Left lung (tissue), 10 donors: ENCODE data around the gene METTL9. TPM values are rescaled to one million over a fixed set of nuclear protein-coding genes. Genes with fewer than 3 reads are reported as not detected.
"Not testable (repeated sequence)": the region's sequence is repeated elsewhere in the genome, so short reads cannot be mapped to it uniquely, and the experiment has no call there.

ENCODE experiments used
- ATAC-seq: fragments of 200-7000 bp; cut with Tn5 transposase; one replicate; pipeline ENCODE4 v1.9.1; 2020; ENCODE audit warnings: moderate library complexity
- DNase-seq, 4 donors: peaks; one replicate each; pipeline ENCODE4 v3.0.0-alpha.2; 2013 to 2020
- H3K27ac ChIP-seq, 2 donors: fragments of 200-600 bp; sonication (generic) in 1 of 2; one replicate each; pipeline versions ENCODE4 v1.5.0 to v1.8.0; 2020 to 2021
- H3K27me3 ChIP-seq, 2 donors: fragments of 200-600 bp; sonication (generic) in 1 of 2; one replicate each; pipeline versions ENCODE4 v1.5.0 to v1.8.0; 2020 to 2021
- H3K36me3 ChIP-seq, 2 donors: fragments of 200-600 bp; sonication (generic) in 1 of 2; one replicate each; pipeline versions ENCODE4 v1.5.0 to v1.8.0; 2020 to 2021
- H3K4me1 ChIP-seq, 2 donors: fragments of 200-600 bp; one replicate each; pipeline ENCODE4 v1.8.0; 2021
- H3K4me3 ChIP-seq, 2 donors: fragments of 200-600 bp; sonication (generic) in 1 of 2; one replicate each; pipeline versions ENCODE4 v1.5.0 to v1.8.0; 2020 to 2021; ENCODE audit warnings: mild to moderate bottlenecking in 1 of 2
- H3K9me3 ChIP-seq, 2 donors: fragments of 200-600 bp; sonication (generic) in 1 of 2; one replicate each; pipeline versions ENCODE4 v1.5.0 to v1.8.0; 2020 to 2021
- CTCF ChIP-seq, 2 donors: fragments of 200-600 bp; sonication (generic) in 1 of 2; IDR thresholded peaks; one replicate each; pipeline versions ENCODE4 v1.5.0 to v1.8.0; 2021; ENCODE audit warnings: antibody characterized with exemption in 2 of 2
- intact Hi-C, 2 donors: fragments of 100-400 bp; cut with DNase I; formaldehyde crosslinking; loops; one replicate each; pipeline versions ENCODE4 v1.11.2 to v1.14.2; 2022
- polyA plus RNA-seq, 6 donors: library from polyadenylated mRNA; unstranded; fragments of 120-200 nt; gene quantifications; one replicate each; pipeline ENCODE4 v1.2.1, GENCODE V29; 2013; ENCODE audit not compliant: insufficient read length in 6 of 6
- total RNA-seq, 2 donors: library from RNA; stranded (reverse); fragmentation: NEBNext Ultra II Directional; extraction: Animal tissue kit (Norgen Biotek cat#: 25700); gene quantifications; one replicate each; pipeline ENCODE4 v1.2.1, GENCODE V29; 2021
- donor health status: DM: no; HTN: yes; CAD: no.
- donor health status: DM: no; HTN: no; CAD: no.

Gene METTL9
- total and polyA plus RNA-seq, 8 donors = 93.7 to 169 (median 154) TPM

- no peak overlapping the region for H3K4me3 ChIP-seq
- ATAC-seq = no peak
- no peaks in the 10 kb centered on the region for H3K36me3 ChIP-seq
- no peak overlapping the region for H3K27ac ChIP-seq
- no peaks in the 10 kb centered on the region for H3K27me3 ChIP-seq
- TF ChIP-seq CTCF (IDR thresholded peaks at IDR 0.05) = no peak
- peaks cover 0 to 21% of the 10 kb centered on the region in 2 donors for H3K4me1 ChIP-seq
- no peaks in the 10 kb centered on the region for H3K9me3 ChIP-seq
- intact Hi-C loops = no loop called here
- no peak for DNase-seq
Observed at GRCh38 chr16:21584817-21585216, 14.6 kb upstream of the METTL9 start.

- peaks cover 0 to 53% of the 10 kb centered on the region in 2 donors for H3K4me1 ChIP-seq
- H3K27ac ChIP-seq, H3K4me3 ChIP-seq, H3K9me3 ChIP-seq, ATAC-seq, H3K27me3 ChIP-seq, H3K36me3 ChIP-seq, DNase-seq, intact Hi-C loops: not testable (repeated sequence)
Observed at GRCh38 chr16:21588593-21588992, 10.8 kb upstream of the METTL9 start.

- Histone ChIP-seq H3K36me3 (no peaks in the 10 kb centered on the region), H3K4me1 (peaks cover 0 to 49% of the 10 kb centered on the region in 2 donors), H3K27ac (peak overlapping the region in 1 of 2 donors; percentile 74), H3K9me3 (no peaks in the 10 kb centered on the region), H3K4me3 (no peak overlapping the region), H3K27me3 (no peaks in the 10 kb centered on the region)
- no peak for TF ChIP-seq CTCF (IDR thresholded peaks at IDR 0.05)
- intact Hi-C loops = no loop called here
- ATAC-seq (no peak), DNase-seq (no peak)
Observed at GRCh38 chr16:21589551-21589950, 9.8 kb upstream of the METTL9 start.

- Histone ChIP-seq H3K4me1 (peaks cover 0 to 49% of the 10 kb centered on the region in 2 donors), H3K9me3 (no peaks in the 10 kb centered on the region), H3K4me3 (no peak overlapping the region), H3K27me3 (no peaks in the 10 kb centered on the region), H3K36me3 (no peaks in the 10 kb centered on the region), H3K27ac (peak overlapping the region in 1 of 2 donors; percentile 74)
- intact Hi-C loops = loop anchor here in 1 of 2 donors (5.0 kb wide), 1 partner anchor 42 kb away; no protein-coding TSS in a partner anchor
- DNase-seq (no peak), ATAC-seq (peak; percentile 39)
- TF ChIP-seq CTCF (IDR thresholded peaks at IDR 0.05) = no peak
Observed at GRCh38 chr16:21590287-21590686, 9.1 kb upstream of the METTL9 start.

- intact Hi-C loops = loop anchor here in 1 of 2 donors (5.0 kb wide), 1 partner anchor 42 kb away; no protein-coding TSS in a partner anchor
- Histone ChIP-seq H3K4me3 (no peak overlapping the region), H3K4me1 (peaks cover 0 to 49% of the 10 kb centered on the region in 2 donors), H3K9me3 (no peaks in the 10 kb centered on the region), H3K27ac (peak overlapping the region in 1 of 2 donors; percentile 74), H3K27me3 (no peaks in the 10 kb centered on the region), H3K36me3 (no peaks in the 10 kb centered on the region)
- DNase-seq (no peak), ATAC-seq (no peak)
- TF ChIP-seq CTCF (IDR thresholded peaks at IDR 0.05) = no peak
Observed at GRCh38 chr16:21590796-21591195, 8.6 kb upstream of the METTL9 start.

- no peaks in the 10 kb centered on the region for H3K27me3 ChIP-seq
- peaks cover 0 to 52% of the 10 kb centered on the region in 2 donors for H3K4me1 ChIP-seq
- H3K9me3 ChIP-seq = no peaks in the 10 kb centered on the region
- no peak for TF ChIP-seq CTCF (IDR thresholded peaks at IDR 0.05)
- ATAC-seq = no peak
- intact Hi-C loops = loop anchor here in 1 of 2 donors (5.0 kb wide), 1 partner anchor 40 kb away; no protein-coding TSS in a partner anchor
- H3K4me3 ChIP-seq = no peak overlapping the region
- no peak for DNase-seq
- H3K27ac ChIP-seq = no peak overlapping the region
- H3K36me3 ChIP-seq = no peaks in the 10 kb centered on the region
Observed at GRCh38 chr16:21592191-21592590, 7.2 kb upstream of the METTL9 start.
